HEK293 (cell line): ENCODE results near the gene DRC3.

Source experiments
- CTCF ChIA-PET: fragments of 350-600 bp; formaldehyde crosslinking; extraction: SDS; loops from one replicate; lab custom pipeline; 2021; ENCODE audit warnings: antibody characterized with exemption; lab: Yijun Ruan, JAX
- POLR2A ChIA-PET: fragments of 300-600 bp; formaldehyde crosslinking; extraction: SDS; loops from one replicate; lab custom pipeline; 2020; ENCODE audit warnings: antibody characterized with exemption, inconsistent platforms; lab: Yijun Ruan, JAX
- H3K27ac ChIP-seq: fragments of 200-500 bp; sonication (Bioruptor generic); 2 replicates; pipeline ENCODE4 v1.5.1; 2014; ENCODE audit warnings: low read depth, low read length, control low read depth, inconsistent platforms; ENCODE audit errors: extremely low read depth
- H3K36me3 ChIP-seq, 2 experiments: fragments of 200-500 bp in 1 of 2; sonication (Bioruptor generic) in 1 of 2; 1 replicate in 1 of 2; 2 replicates in 1 of 2; pipeline ENCODE4 v1.5.1; 2014 to 2017; ENCODE audit warnings: inconsistent platforms in 2 of 2, low read length in 2 of 2; ENCODE audit not compliant: control insufficient read depth in 2 of 2, insufficient read depth in 1 of 2
- H3K4me1 ChIP-seq: fragments of 200-500 bp; sonication (Bioruptor generic); 2 replicates; pipeline ENCODE4 v1.5.1; 2014; ENCODE audit warnings: mild to moderate bottlenecking, low read length, inconsistent platforms; ENCODE audit not compliant: control insufficient read depth, insufficient read depth
- H3K4me3 ChIP-seq: 2 replicates; pipeline ENCODE4 v1.5.1; 2011; ENCODE audit warnings: low read depth, mild to moderate bottlenecking, control low read depth, low read length, moderate library complexity
- H3K9me3 ChIP-seq: fragments of 200-500 bp; sonication (Bioruptor generic); 2 replicates; pipeline ENCODE4 v1.5.1; 2014; ENCODE audit warnings: low read depth, low read length, inconsistent platforms; ENCODE audit not compliant: control insufficient read depth, insufficient read depth
- ATF2 ChIP-seq: fragments of 450-650 bp; formaldehyde crosslinking; IDR thresholded peaks from 2 replicates; pipeline ENCODE4 v1.5.1; 2016; ENCODE audit warnings: missing biosample characterization, missing genetic modification characterization, low read depth
- BCL11B ChIP-seq: fragments of 450-650 bp; formaldehyde crosslinking; IDR thresholded peaks from 2 replicates; pipeline ENCODE4 v1.5.1; 2016; ENCODE audit warnings: low read depth, missing biosample characterization, missing genetic modification characterization
- KLF8 ChIP-seq: fragments of 450-650 bp; formaldehyde crosslinking; IDR thresholded peaks from 2 replicates; pipeline ENCODE4 v1.5.1; 2016; ENCODE audit warnings: missing biosample characterization, missing genetic modification characterization
- OSR2 ChIP-seq: fragments of 450-650 bp; formaldehyde crosslinking; IDR thresholded peaks from 2 replicates; pipeline ENCODE4 v1.5.1; 2016; ENCODE audit warnings: missing biosample characterization, missing genetic modification characterization
- ZBTB21 ChIP-seq: fragments of 450-650 bp; formaldehyde crosslinking; IDR thresholded peaks from 2 replicates; pipeline ENCODE4 v1.5.1; 2017; ENCODE audit warnings: missing biosample characterization, missing genetic modification characterization
- ZBTB49 ChIP-seq: fragments of 450-650 bp; formaldehyde crosslinking; IDR thresholded peaks from 2 replicates; pipeline ENCODE4 v1.5.1; 2016; ENCODE audit warnings: missing biosample characterization, missing genetic modification characterization, low read depth
- ZNF146 ChIP-seq: fragments of 450-650 bp; formaldehyde crosslinking; IDR thresholded peaks from 2 replicates; pipeline ENCODE4 v1.5.1; 2016; ENCODE audit warnings: missing biosample characterization, missing genetic modification characterization
- ZNF169 ChIP-seq: fragments of 450-650 bp; formaldehyde crosslinking; IDR thresholded peaks from 2 replicates; pipeline ENCODE4 v1.5.1; 2016; ENCODE audit warnings: missing biosample characterization, missing genetic modification characterization
- ZNF175 ChIP-seq: fragments of 450-650 bp; formaldehyde crosslinking; IDR thresholded peaks from 2 replicates; pipeline ENCODE4 v1.5.1; 2016; ENCODE audit warnings: missing biosample characterization, missing genetic modification characterization
- ZNF18 ChIP-seq: fragments of 450-650 bp; formaldehyde crosslinking; IDR thresholded peaks from 2 replicates; pipeline ENCODE4 v1.5.1; 2016; ENCODE audit warnings: missing biosample characterization, missing genetic modification characterization
- ZNF184 ChIP-seq: fragments of 450-650 bp; IDR thresholded peaks from 2 replicates; pipeline ENCODE4 v1.5.1; 2018; ENCODE audit warnings: missing biosample characterization, mild to moderate bottlenecking, missing genetic modification characterization
- ZNF214 ChIP-seq: fragments of 450-650 bp; formaldehyde crosslinking; IDR thresholded peaks from 2 replicates; pipeline ENCODE4 v1.5.1; 2017; ENCODE audit warnings: missing biosample characterization, mild to moderate bottlenecking, missing genetic modification characterization, borderline replicate concordance
- ZNF23 ChIP-seq: fragments of 450-650 bp; formaldehyde crosslinking; IDR thresholded peaks from 2 replicates; pipeline ENCODE4 v1.5.1; 2016; ENCODE audit warnings: missing biosample characterization, missing genetic modification characterization, borderline replicate concordance
- ZNF335 ChIP-seq: fragments of 450-650 bp; formaldehyde crosslinking; conservative IDR thresholded peaks from 2 replicates; pipeline ENCODE4 v1.5.1; 2016; ENCODE audit warnings: missing biosample characterization, missing genetic modification characterization
- ZNF37A ChIP-seq: fragments of 450-650 bp; IDR thresholded peaks from 2 replicates; pipeline ENCODE4 v1.5.1; 2018; ENCODE audit warnings: missing biosample characterization, missing genetic modification characterization
- ZNF404 ChIP-seq: fragments of 450-650 bp; formaldehyde crosslinking; IDR thresholded peaks from 2 replicates; pipeline ENCODE4 v1.5.1; 2017; ENCODE audit warnings: missing biosample characterization, missing genetic modification characterization
- ZNF530 ChIP-seq: fragments of 450-650 bp; formaldehyde crosslinking; IDR thresholded peaks from 2 replicates; pipeline ENCODE4 v1.5.1; 2016; ENCODE audit warnings: low read depth, missing biosample characterization, missing genetic modification characterization
- ZNF548 ChIP-seq: fragments of 450-650 bp; formaldehyde crosslinking; IDR thresholded peaks from 2 replicates; pipeline ENCODE4 v1.5.1; 2016; ENCODE audit warnings: missing biosample characterization, missing genetic modification characterization
- ZNF621 ChIP-seq: fragments of 450-650 bp; formaldehyde crosslinking; IDR thresholded peaks from 2 replicates; pipeline ENCODE4 v1.5.1; 2017; ENCODE audit warnings: missing biosample characterization, missing genetic modification characterization
- ZNF629 ChIP-seq: fragments of 450-650 bp; formaldehyde crosslinking; IDR thresholded peaks from 2 replicates; pipeline ENCODE4 v1.5.1; 2017; ENCODE audit warnings: missing biosample characterization, missing genetic modification characterization
- ZNF768 ChIP-seq: fragments of 450-650 bp; formaldehyde crosslinking; IDR thresholded peaks from 2 replicates; pipeline ENCODE4 v1.5.1; 2018; ENCODE audit warnings: missing biosample characterization, mild to moderate bottlenecking, missing genetic modification characterization
- ZNF776 ChIP-seq: fragments of 450-650 bp; formaldehyde crosslinking; IDR thresholded peaks from 2 replicates; pipeline ENCODE4 v1.5.0; 2017; ENCODE audit warnings: missing biosample characterization, missing genetic modification characterization, borderline replicate concordance
- ZNF830 ChIP-seq: fragments of 450-650 bp; IDR thresholded peaks from 2 replicates; pipeline ENCODE4 v1.5.0; 2018; ENCODE audit warnings: missing biosample characterization, missing genetic modification characterization, low read depth, mild to moderate bottlenecking, moderate library complexity
- ZXDB ChIP-seq: fragments of 450-650 bp; formaldehyde crosslinking; IDR thresholded peaks from 2 replicates; pipeline ENCODE4 v1.5.1; 2016; ENCODE audit warnings: missing biosample characterization, missing genetic modification characterization

Gene DRC3

GRCh38 chr17:17931159-17931558 lies 41.5 kb upstream of the DRC3 start:
- CTCF ChIA-PET = interaction anchor here (0.7 to 1.2 kb wide), 6 partner anchors 11 to 250 kb away, joined by 3 to 7 read pairs (median 4); partner anchors contain the start of gene RAI1
- Histone ChIP-seq H3K36me3 (no peaks in the 10 kb centered on the region), H3K4me1 (peaks cover 10% of the 10 kb centered on the region), H3K4me3 (no peak overlapping the region), H3K9me3 (no peaks in the 10 kb centered on the region), H3K27ac (no peak overlapping the region)
- TF ChIP-seq ZNF37A (tag by site-specific recombination) (no peak), ZNF776 (tag by site-specific recombination) (no peak), ZNF530 (tag by site-specific recombination) (no peak), ZNF768 (tag by site-specific recombination) (no peak), KLF8 (tag by site-specific recombination) (no peak), ZBTB49 (tag by site-specific recombination) (no peak), ZNF548 (tag by site-specific recombination) (no peak), ZNF175 (tag by site-specific recombination) (no peak), ZNF184 (tag by site-specific recombination) (no peak), ZNF621 (tag by site-specific recombination) (no peak), BCL11B (no peak), ZNF830 (tag by site-specific recombination) (no peak), ZNF169 (no peak), ZNF23 (tag by site-specific recombination) (no peak), ZNF629 (no peak)
- POLR2A ChIA-PET = interaction anchor here (0.6 to 1.3 kb wide), 2 partner anchors 12 to 99 kb away, joined by 3 to 4 read pairs; no protein-coding TSS in a partner anchor

- Histone ChIP-seq H3K27ac (no peak overlapping the region), H3K36me3 (no peaks in the 10 kb centered on the region), H3K4me1 (peaks cover 17% of the 10 kb centered on the region), H3K9me3 (no peaks in the 10 kb centered on the region), H3K4me3 (no peak overlapping the region)
- TF ChIP-seq ZXDB (tag by site-specific recombination) = no peak
- TF ChIP-seq ZNF335 (tag by site-specific recombination) = 0 out of 2 replicates have a peak, but pooled peaks have one; percentile 21
- ChIA-PET CTCF (interaction anchor here (0.8 to 1.1 kb wide), 2 partner anchors 44 to 100 kb away, joined by 3 read pairs; no protein-coding TSS in a partner anchor), POLR2A (interaction anchor here (0.6 to 2.6 kb wide), 2 partner anchors 12 to 21 kb away, joined by 3 to 9 read pairs; no protein-coding TSS in a partner anchor)
Observed at GRCh38 chr17:17933775-17934174, 38.9 kb upstream of the DRC3 start.

- H3K36me3 ChIP-seq = no peaks in the 10 kb centered on the region
- H3K9me3 ChIP-seq = no peaks in the 10 kb centered on the region
- CTCF ChIA-PET = interaction anchor here (0.8 to 3.0 kb wide), 4 partner anchors 9 to 99 kb away, joined by 3 to 13 read pairs (median 12); no protein-coding TSS in a partner anchor
- H3K4me3 ChIP-seq = no peak overlapping the region
- peaks cover 17% of the 10 kb centered on the region for H3K4me1 ChIP-seq
- no peak overlapping the region for H3K27ac ChIP-seq
- POLR2A ChIA-PET = interaction anchor here (0.6 to 3.3 kb wide), 3 partner anchors 13 to 38 kb away, joined by 3 to 14 read pairs (median 9); partner anchors contain the start of genes DRC3 and TOM1L2
- TF ChIP-seq ZNF18 (tag by site-specific recombination) = no peak
- peak; percentile 70; the same call in 1 of the 2 replicates for TF ChIP-seq ZNF629
- 0 out of 2 replicates have a peak, but pooled peaks have one; percentile 51 for TF ChIP-seq ZBTB21 (tag by site-specific recombination)
- no peak for TF ChIP-seq ZNF214
- peak; percentile 89 for TF ChIP-seq ATF2 (tag by site-specific recombination)
- no peak for TF ChIP-seq ZNF404 (tag by site-specific recombination)
- TF ChIP-seq ZNF146 (tag by site-specific recombination) = peak; percentile 89
- peak; percentile 43 for TF ChIP-seq OSR2
Observed at GRCh38 chr17:17934214-17934613, 38.4 kb upstream of the DRC3 start.
